Measurements from ENCODE around the gene ZNF397.

DNA sequence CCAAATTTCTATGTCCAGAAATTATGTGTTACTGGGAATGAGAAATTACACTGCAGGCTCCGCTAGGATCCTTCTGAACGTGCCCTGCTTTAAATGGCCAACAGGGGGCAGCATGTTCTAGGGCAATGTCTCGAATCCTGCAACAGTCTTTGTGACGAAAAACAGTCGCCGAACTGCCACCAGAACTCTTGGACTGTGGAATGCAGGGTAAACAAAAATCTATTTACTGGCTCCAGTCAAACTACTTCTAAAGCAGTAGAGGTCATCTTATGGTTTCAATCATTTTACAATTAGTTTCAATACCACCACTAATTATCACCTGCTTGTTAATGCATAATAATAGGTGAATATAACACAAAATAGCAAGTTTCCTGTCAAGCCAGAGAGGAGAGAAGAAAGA lies 9.8 kb upstream of the ZNF397 start:
- TF ChIP-seq SATB2 (CRISPR knock-in tag; IDR thresholded peaks at IDR 0.05) (no peak), HNF4G (IDR thresholded peaks at IDR 0.05; ENCODE audit: borderline replicate concordance, low read depth, low read length) (no peak), HNF4G (CRISPR knock-in tag; IDR thresholded peaks at IDR 0.05; ENCODE audit: borderline replicate concordance, low read depth) (no peak), HOXA7 (CRISPR knock-in tag; IDR thresholded peaks at IDR 0.05) (no peak), FOXK2 (IDR thresholded peaks at IDR 0.05) (no peak), ZFP36 (IDR thresholded peaks at IDR 0.05; ENCODE audit: borderline replicate concordance, low read depth, low read length, partially characterized antibody) (no peak), ZNF510 (CRISPR knock-in tag; IDR thresholded peaks at IDR 0.05; ENCODE audit: low read depth) (no peak), TCF7L2 (IDR thresholded peaks at IDR 0.05; ENCODE audit: low read depth, low read length) (no peak), ZNF138 (CRISPR knock-in tag; IDR thresholded peaks at IDR 0.05; ENCODE audit: low read depth) (no peak), CBX1 (IDR thresholded peaks at IDR 0.05; ENCODE audit: low read depth) (no peak), ZNF792 (CRISPR knock-in tag; IDR thresholded peaks at IDR 0.05) (no peak), MEIS1 (CRISPR knock-in tag; IDR thresholded peaks at IDR 0.05; ENCODE audit: borderline replicate concordance) (no peak)
- TF ChIP-seq, protein P1, sequence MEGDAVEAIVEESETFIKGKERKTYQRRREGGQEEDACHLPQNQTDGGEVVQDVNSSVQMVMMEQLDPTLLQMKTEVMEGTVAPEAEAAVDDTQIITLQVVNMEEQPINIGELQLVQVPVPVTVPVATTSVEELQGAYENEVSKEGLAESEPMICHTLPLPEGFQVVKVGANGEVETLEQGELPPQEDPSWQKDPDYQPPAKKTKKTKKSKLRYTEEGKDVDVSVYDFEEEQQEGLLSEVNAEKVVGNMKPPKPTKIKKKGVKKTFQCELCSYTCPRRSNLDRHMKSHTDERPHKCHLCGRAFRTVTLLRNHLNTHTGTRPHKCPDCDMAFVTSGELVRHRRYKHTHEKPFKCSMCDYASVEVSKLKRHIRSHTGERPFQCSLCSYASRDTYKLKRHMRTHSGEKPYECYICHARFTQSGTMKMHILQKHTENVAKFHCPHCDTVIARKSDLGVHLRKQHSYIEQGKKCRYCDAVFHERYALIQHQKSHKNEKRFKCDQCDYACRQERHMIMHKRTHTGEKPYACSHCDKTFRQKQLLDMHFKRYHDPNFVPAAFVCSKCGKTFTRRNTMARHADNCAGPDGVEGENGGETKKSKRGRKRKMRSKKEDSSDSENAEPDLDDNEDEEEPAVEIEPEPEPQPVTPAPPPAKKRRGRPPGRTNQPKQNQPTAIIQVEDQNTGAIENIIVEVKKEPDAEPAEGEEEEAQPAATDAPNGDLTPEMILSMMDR (CRISPR knock-in tag; IDR thresholded peaks at IDR 0.05): peak; percentile 90
- TF ChIP-seq, protein P2, sequence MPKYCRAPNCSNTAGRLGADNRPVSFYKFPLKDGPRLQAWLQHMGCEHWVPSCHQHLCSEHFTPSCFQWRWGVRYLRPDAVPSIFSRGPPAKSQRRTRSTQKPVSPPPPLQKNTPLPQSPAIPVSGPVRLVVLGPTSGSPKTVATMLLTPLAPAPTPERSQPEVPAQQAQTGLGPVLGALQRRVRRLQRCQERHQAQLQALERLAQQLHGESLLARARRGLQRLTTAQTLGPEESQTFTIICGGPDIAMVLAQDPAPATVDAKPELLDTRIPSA (CRISPR knock-in tag; IDR thresholded peaks at IDR 0.05; ENCODE audit: borderline replicate concordance): no peak
- TF ChIP-seq, protein P3, sequence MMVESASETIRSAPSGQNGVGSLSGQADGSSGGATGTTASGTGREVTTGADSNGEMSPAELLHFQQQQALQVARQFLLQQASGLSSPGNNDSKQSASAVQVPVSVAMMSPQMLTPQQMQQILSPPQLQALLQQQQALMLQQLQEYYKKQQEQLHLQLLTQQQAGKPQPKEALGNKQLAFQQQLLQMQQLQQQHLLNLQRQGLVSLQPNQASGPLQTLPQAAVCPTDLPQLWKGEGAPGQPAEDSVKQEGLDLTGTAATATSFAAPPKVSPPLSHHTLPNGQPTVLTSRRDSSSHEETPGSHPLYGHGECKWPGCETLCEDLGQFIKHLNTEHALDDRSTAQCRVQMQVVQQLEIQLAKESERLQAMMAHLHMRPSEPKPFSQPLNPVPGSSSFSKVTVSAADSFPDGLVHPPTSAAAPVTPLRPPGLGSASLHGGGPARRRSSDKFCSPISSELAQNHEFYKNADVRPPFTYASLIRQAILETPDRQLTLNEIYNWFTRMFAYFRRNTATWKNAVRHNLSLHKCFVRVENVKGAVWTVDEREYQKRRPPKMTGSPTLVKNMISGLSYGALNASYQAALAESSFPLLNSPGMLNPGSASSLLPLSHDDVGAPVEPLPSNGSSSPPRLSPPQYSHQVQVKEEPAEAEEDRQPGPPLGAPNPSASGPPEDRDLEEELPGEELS (CRISPR knock-in tag; IDR thresholded peaks at IDR 0.05): peak; percentile 88

Data from HepG2 (cell line).